NCI-H1105 treated with DMSO at 0.1 percent for 48 hours (cell line): ENCODE measurements around the gene UGCG.
"Not testable (repeated sequence)": the region's sequence is repeated elsewhere in the genome, so short reads cannot be mapped to it uniquely, and the experiment has no call there.

Source experiments
- DNase-seq: peaks from one replicate; lab custom pipeline; 2025; lab: John Stamatoyannopoulos, UW

UGCG gene

GRCh38 chr9:111890867-111891266 lies 5.7 kb upstream of the UGCG start:
- DNase-seq = not testable (repeated sequence)

GRCh38 chr9:111891910-111892499 lies 4.6 kb upstream of the UGCG start:
- no peak for DNase-seq

GRCh38 chr9:111896942-111897600 lies 457 bp downstream of the UGCG start:
- DNase-seq = no peak

- no peak for DNase-seq
Measured at GRCh38 chr9:111897601-111898137, 1.1 kb downstream of the UGCG start.

- DNase-seq = no peak
Measured at GRCh38 chr9:111898331-111899096, 1.9 kb downstream of the UGCG start.

GRCh38 chr9:111900151-111900857 lies 3.7 kb downstream of the UGCG start:
- DNase-seq = no peak

GRCh38 chr9:111900858-111901612 lies 4.4 kb downstream of the UGCG start:
- DNase-seq = no peak

- no peak for DNase-seq
Measured at GRCh38 chr9:111902391-111903139, 6.0 kb downstream of the UGCG start.

GRCh38 chr9:111903535-111903934 lies 6.9 kb downstream of the UGCG start:
- DNase-seq = not testable (repeated sequence)

- no peak for DNase-seq
Measured at GRCh38 chr9:111904026-111904425, 7.4 kb downstream of the UGCG start.

GRCh38 chr9:111904891-111905291 lies 8.3 kb downstream of the UGCG start:
- DNase-seq = no peak

GRCh38 chr9:111907147-111907546 lies 10.5 kb downstream of the UGCG start:
- no peak for DNase-seq

- DNase-seq = no peak
Measured at GRCh38 chr9:111909444-111909843, 12.8 kb downstream of the UGCG start.

- no peak for DNase-seq
Measured at GRCh38 chr9:111910428-111910827, 13.8 kb downstream of the UGCG start.

- no peak for DNase-seq
Measured at GRCh38 chr9:111913159-111913558, 16.5 kb downstream of the UGCG start.

GRCh38 chr9:111914749-111915424 lies 18.3 kb downstream of the UGCG start:
- DNase-seq = peak; percentile 83

- no peak for DNase-seq
Measured at GRCh38 chr9:111915425-111915758, 18.8 kb downstream of the UGCG start.

GRCh38 chr9:111916234-111916645 lies 19.6 kb downstream of the UGCG start:
- DNase-seq = no peak

GRCh38 chr9:111917201-111917600 lies 20.6 kb downstream of the UGCG start:
- no peak for DNase-seq

- no peak for DNase-seq
Measured at GRCh38 chr9:111917980-111918379, 21.4 kb downstream of the UGCG start.
